Subcutaneous abdominal adipose tissue (tissue), 5 donors: ENCODE results near the gene OR5K3.

Experiments used
- H3K27ac ChIP-seq: one replicate; pipeline ENCODE4 v1.7.0; 2013; ENCODE audit warnings: low read depth, mild to moderate bottlenecking, inconsistent platforms, low read length, moderate library complexity
- H3K27me3 ChIP-seq, 5 donors: one replicate each; pipeline ENCODE4 v1.7.0; 2013; ENCODE audit warnings: low read length in 5 of 5, inconsistent platforms in 1 of 5; ENCODE audit not compliant: control insufficient read depth in 5 of 5, insufficient read depth in 4 of 5
- H3K36me3 ChIP-seq, 5 donors: one replicate each; pipeline ENCODE4 v1.7.0; 2013; ENCODE audit warnings: low read length in 5 of 5; ENCODE audit not compliant: control insufficient read depth in 5 of 5, insufficient read depth in 5 of 5
- H3K4me1 ChIP-seq, 5 donors: one replicate each; pipeline ENCODE4 v1.7.0; 2013; ENCODE audit warnings: low read length in 5 of 5, mild to moderate bottlenecking in 3 of 5, moderate library complexity in 1 of 5; ENCODE audit not compliant: control insufficient read depth in 5 of 5, insufficient read depth in 5 of 5
- H3K4me3 ChIP-seq, 5 donors: one replicate each; pipeline ENCODE4 v1.7.0; 2013; ENCODE audit warnings: low read length in 5 of 5, low read depth in 1 of 5
- H3K9ac ChIP-seq, 5 donors: one replicate each; pipeline ENCODE4 v1.7.0; 2013; ENCODE audit warnings: low read length in 5 of 5, mild to moderate bottlenecking in 4 of 5, moderate library complexity in 3 of 5
- H3K9me3 ChIP-seq, 5 donors: one replicate each; pipeline ENCODE4 v1.7.0; 2013; ENCODE audit warnings: low read length in 5 of 5; ENCODE audit not compliant: control insufficient read depth in 5 of 5
- donor health status: healthy.
- donor health status: healthy.
- donor health status: healthy.
- donor health status: healthy.
- donor health status: healthy.

The OR5K3 gene

DNA sequence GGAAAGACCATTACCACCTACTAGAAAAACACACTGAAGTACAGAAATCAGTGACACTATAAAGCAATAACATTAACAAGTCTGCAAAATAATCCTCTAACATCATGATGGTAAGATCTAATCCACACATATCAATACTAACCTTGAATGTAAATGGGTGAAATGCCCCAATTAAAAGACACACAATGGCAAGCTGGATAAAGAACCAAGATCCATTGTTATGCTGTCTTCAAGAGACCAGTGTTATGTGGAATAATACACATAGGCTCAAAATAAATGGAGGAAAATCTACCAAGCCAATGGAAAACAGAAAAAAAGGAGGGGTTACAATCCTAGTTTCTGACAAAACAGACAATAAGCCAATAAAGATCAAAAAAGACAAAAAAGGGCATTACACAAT lies 13.5 kb downstream of the OR5K3 start:
- no peak overlapping the region for H3K9ac ChIP-seq

DNA sequence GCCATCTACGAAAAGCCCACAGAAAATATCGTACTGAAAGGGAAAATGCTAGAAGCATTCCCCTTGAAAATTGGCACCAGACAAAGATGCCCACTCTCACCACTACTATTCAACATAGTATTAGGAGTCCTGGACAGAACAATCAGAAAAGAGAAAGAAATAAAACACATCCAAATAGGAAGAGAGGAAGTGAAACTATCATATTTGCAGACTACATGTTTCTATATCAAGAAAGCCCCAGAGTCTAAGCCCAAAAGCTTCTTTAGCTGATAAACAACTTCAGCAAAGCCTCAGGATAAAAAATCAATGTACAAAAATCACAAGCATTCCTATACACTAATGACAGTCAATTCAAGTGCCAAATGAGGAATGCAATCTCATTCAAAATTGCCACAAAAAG lies 15.6 kb downstream of the OR5K3 start:
- H3K9ac ChIP-seq = no peak overlapping the region
- H3K9me3 ChIP-seq = peaks cover 4 to 32% (median 21%) of the 10 kb centered on the region in 5 donors
- no peaks in the 10 kb centered on the region for H3K27me3 ChIP-seq
- no peak overlapping the region for H3K27ac ChIP-seq
- H3K4me1 ChIP-seq = no peaks in the 10 kb centered on the region
- H3K36me3 ChIP-seq = no peaks in the 10 kb centered on the region
- H3K4me3 ChIP-seq = no peak overlapping the region

More for the DNA sequence above, 13.5 kb downstream of the OR5K3 start:
- Histone ChIP-seq H3K36me3 (no peaks in the 10 kb centered on the region), H3K4me1 (no peaks in the 10 kb centered on the region), H3K4me3 (no peak overlapping the region), H3K27me3 (no peaks in the 10 kb centered on the region), H3K27ac (no peak overlapping the region), H3K9me3 (peaks cover 4 to 38% (median 25%) of the 10 kb centered on the region in 5 donors)

DNA sequence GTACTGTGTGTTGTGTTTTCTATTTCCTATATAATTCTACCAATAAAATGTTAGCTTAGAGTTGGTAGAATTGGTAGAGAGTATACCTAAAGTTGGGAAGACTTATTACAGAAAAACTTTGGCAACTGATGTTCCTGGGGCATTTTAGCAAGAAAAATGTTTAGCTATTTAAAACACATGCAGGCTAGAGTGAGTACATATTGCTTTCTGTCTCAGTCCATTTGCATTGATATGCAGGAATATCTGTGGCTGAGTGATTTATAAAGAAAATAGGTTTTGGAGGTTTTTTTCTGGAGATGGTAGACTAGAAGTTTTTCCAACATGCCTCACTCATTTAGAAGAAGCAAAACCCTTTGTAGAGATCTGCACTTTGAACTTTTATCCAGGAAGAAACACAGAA lies 42.1 kb downstream of the OR5K3 start:
- H3K4me1 ChIP-seq = no peaks in the 10 kb centered on the region
- H3K36me3 ChIP-seq = no peaks in the 10 kb centered on the region
- no peak overlapping the region for H3K9ac ChIP-seq
- peaks cover 11 to 30% (median 20%) of the 10 kb centered on the region in 5 donors for H3K9me3 ChIP-seq
- H3K27me3 ChIP-seq = no peaks in the 10 kb centered on the region
- H3K27ac ChIP-seq = no peak overlapping the region
- H3K4me3 ChIP-seq = no peak overlapping the region

DNA sequence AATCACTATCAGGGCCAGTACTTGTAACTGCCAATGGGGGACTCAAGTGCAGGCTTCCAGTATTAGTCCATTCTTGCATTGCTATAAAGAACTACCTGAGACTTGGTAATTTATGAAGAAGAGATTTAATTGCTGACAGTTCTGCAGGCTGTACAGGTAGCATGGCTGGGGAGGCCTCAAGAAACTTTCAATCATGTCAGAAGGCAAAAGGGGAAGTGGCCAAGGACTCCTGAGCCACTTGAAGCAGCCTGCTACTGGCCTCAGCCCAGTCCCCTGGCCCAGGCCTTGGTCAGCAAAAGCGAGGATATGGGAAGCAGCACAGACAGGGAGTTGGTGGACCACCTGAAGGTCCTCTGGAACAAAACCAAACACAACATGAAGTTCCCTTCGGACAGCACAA lies 43.3 kb downstream of the OR5K3 start:
- Histone ChIP-seq H3K36me3 (no peaks in the 10 kb centered on the region), H3K9ac (no peak overlapping the region), H3K4me3 (no peak overlapping the region), H3K27ac (no peak overlapping the region), H3K27me3 (no peaks in the 10 kb centered on the region), H3K9me3 (peaks cover 8 to 18% (median 12%) of the 10 kb centered on the region in 5 donors), H3K4me1 (no peaks in the 10 kb centered on the region)

DNA sequence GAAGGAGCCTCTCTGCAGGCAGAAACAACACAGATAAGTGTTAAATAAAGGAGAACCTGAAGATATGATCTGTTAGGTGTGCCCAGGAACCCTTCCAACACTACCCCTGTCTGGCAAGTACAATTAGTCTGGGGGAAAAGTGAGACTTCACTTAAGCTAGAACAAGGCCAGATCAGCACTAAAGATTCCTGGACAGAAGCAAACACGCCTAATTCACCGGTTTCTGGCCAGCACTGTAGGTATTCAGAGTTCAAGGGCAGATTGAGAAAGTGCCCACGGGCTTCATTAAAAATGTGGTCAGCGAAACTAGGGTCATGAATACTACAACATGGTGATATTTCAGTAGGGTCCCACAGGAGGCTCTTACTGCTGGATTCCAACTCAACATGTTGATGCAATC lies 43.9 kb downstream of the OR5K3 start:
- Histone ChIP-seq H3K27me3 (no peaks in the 10 kb centered on the region), H3K36me3 (no peaks in the 10 kb centered on the region), H3K4me1 (no peaks in the 10 kb centered on the region), H3K4me3 (no peak overlapping the region), H3K27ac (no peak overlapping the region), H3K9me3 (peaks cover 4 to 12% (median 6%) of the 10 kb centered on the region in 5 donors), H3K9ac (no peak overlapping the region)

DNA sequence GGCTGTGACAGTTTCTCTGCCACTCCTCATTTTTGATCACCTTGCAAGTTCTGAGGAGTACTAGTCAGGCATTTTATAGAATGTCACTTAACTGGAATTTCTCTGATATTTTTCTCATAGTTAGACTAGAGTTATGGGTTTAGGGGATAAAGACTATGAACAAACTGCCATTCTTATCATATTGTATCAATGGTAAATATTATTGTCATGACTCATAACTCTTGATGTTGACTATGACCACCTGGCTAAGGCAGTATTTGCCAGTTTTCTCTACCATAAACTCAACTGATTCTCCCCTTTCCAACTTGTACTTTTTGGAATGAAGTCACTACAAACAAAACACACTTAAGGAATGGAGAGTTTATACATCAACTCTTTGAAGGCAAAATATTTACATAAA lies 49.8 kb downstream of the OR5K3 start:
- no peaks in the 10 kb centered on the region for H3K9me3 ChIP-seq
- no peaks in the 10 kb centered on the region for H3K36me3 ChIP-seq
- no peaks in the 10 kb centered on the region for H3K4me1 ChIP-seq
- no peak overlapping the region for H3K27ac ChIP-seq
- H3K27me3 ChIP-seq = no peaks in the 10 kb centered on the region
- no peak overlapping the region for H3K9ac ChIP-seq
- no peak overlapping the region for H3K4me3 ChIP-seq
